Superior temporal gyrus (tissue), 1 donor: ENCODE data around the gene APOL6.
"Not testable (repeated sequence)": the region's sequence is repeated elsewhere in the genome, so short reads cannot be mapped to it uniquely, and the experiment has no call there.

Source experiments
- DNase-seq: peaks from one replicate; pipeline ENCODE4 v3.0.0-alpha.2; 2016; ENCODE audit errors: extremely low spot score

Gene APOL6

DNA sequence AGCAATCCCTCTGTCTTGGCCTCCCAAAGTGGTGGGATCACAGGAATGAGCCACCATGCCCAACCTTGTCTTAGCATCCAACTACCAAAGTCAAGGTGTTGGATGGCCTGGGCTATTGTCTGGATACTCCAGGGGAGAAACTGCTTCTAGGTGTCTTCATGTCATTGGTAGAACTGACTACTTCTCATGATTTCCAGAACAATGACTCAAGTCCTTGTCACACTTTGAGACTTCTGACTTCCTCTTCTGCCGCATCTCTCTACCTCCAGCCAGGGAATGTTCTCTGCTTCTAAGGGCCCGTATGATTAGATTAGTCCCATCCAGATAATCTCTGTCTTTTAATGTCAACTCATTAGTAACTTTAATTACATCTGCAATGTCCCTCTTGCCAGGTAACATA lies 30.6 kb downstream of the APOL6 start:
- DNase-seq = no peak

DNA sequence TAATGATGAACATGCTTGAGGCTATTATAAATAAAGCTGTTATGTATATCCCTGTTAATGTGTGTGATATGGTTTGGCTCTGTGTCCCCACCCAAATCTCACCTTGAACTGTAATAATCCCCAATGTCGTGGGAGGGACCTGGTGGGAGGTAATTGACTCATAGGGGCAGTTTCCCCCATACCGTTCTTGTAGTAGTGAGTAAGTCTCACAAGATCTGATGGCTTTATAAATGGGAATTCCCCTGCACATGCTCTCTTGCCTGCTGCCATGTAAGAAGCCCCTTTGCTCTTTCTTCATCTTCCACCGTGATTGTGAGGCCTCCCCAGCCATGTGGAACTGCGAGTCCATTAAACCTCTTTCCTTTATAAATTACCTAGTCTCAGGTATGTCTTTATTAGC lies 31.2 kb downstream of the APOL6 start:
- not testable (repeated sequence) for DNase-seq

DNA sequence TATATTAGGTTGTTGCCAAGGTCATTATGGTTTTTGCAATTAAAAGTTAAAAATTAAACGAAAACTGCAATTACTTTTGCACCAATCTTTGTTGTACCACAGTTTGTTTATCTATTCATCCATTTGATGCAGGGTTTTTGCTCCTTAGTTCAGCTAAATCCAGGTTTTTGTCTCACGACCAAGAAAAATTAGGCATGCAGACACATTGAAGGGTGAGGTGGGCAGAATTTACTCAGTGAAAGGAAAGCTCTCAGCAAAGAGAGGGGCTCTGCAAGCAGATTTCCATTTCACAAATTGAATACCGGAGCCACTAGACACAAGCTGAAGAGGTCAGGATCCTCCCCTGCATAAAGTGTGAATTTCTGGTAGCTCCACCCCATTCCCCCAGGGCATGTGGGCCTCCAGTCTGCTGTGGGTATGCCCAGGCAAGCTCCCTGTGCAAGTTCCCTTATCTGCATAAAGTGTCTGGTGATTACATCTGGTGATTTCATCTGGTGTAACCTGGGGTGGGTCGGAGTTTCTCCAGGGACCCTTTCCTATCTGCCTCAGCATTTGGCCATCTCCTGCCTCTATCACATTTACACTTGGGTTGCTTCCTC lies 33.3 kb downstream of the APOL6 start:
- no peak for DNase-seq

GRCh38 chr22:35683560-35683959 lies 35.3 kb downstream of the APOL6 start:
- no peak for DNase-seq

GRCh38 chr22:35684270-35684700 lies 36.0 kb downstream of the APOL6 start:
- DNase-seq = peak; percentile 62

DNA sequence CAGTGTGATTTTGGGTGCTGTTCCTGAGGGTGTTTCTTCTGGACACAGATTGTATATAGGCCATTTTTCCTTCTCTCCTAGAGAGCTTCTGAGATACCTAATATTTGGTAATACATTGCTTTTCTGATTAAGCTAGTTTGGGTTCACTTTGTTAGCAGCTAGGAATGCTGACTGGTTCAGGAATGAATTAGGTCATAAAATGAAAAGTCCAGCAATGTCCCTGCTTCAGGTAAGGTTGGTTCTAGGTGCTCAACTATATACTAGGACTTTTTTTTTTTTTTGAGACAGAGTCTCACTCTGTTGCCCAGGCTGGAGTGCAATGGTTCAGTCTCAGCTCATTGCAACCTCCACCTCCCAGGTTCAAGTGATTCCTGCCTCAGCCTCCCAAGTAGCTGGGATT lies 36.5 kb downstream of the APOL6 start:
- DNase-seq = no peak

GRCh38 chr22:35685731-35686130 lies 37.5 kb downstream of the APOL6 start:
- no peak for DNase-seq

DNA sequence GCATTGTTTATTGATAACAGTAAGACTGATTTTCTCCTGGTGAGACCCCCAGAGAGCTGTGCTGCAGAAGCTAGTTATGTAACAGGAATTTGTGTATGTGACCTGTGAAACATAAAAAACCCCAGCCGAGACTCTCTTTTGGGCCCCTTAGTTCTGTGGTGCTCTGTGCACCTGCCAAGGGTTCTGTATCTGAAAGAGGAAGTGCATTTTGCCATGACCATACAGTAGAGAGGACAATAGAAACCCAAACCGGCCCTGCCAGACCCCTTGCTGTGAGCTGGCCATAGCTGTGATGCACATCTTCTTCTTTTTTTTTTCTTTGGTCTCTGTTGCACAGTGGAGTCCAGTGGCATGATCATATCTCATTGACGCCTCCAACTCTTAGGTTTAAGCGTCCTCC lies 38.1 kb downstream of the APOL6 start:
- no peak for DNase-seq

GRCh38 chr22:35687461-35687860 lies 39.2 kb downstream of the APOL6 start:
- DNase-seq = no peak

- no peak for DNase-seq
Measured at GRCh38 chr22:35688913-35689675, 40.8 kb downstream of the APOL6 start.

GRCh38 chr22:35690001-35690400 lies 41.8 kb downstream of the APOL6 start:
- DNase-seq = no peak

GRCh38 chr22:35695202-35695601 lies 47.0 kb downstream of the APOL6 start:
- no peak for DNase-seq

GRCh38 chr22:35697142-35697541 lies 48.9 kb downstream of the APOL6 start:
- no peak for DNase-seq

DNA sequence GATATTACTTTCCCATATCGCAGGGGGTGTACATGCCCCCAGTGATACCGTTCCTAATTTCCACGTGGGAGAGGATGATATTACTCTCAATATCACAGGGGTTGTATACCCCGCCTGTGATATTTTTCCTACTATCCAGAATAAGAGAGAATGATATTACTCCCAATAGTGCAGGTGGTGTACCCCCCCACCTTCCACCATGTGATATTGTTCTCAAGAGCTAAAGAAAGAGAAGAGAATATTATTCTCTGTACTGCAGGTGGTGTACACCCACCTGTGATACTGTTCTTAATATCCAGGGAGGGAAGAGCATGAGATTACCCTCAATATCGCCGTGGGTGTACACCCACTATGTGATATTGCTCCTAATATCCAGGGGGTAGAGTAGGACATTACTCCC lies 51.6 kb downstream of the APOL6 start:
- DNase-seq = not testable (repeated sequence)

- DNase-seq = no peak
Measured at GRCh38 chr22:35703861-35704584, 55.8 kb downstream of the APOL6 start.

- no peak for DNase-seq
Measured at GRCh38 chr22:35705141-35705540, 56.9 kb downstream of the APOL6 start.

GRCh38 chr22:35708453-35708852 lies 60.2 kb downstream of the APOL6 start:
- no peak for DNase-seq

GRCh38 chr22:35708917-35709316 lies 60.7 kb downstream of the APOL6 start:
- DNase-seq = no peak

DNA sequence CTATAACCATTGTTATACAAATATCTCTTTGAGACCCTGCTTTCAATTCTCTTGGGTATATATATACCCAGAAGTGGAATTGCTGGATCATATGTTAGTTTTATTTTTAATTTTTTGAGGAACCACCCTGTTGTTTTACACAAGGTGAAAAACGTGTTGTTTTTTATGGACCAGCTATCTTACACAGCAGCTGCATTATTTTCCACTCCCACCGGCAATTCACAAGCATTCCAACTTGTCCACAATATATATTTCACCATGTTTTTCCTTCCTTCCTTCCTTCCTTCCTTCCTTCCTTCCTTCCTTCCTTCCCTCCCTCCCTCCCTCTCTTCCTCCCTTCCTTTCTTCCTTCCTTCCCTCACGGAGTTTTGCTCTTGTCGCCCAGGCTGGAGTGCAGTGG lies 63.1 kb downstream of the APOL6 start:
- no peak for DNase-seq

- no peak for DNase-seq
Measured at GRCh38 chr22:35712672-35713071, 64.4 kb downstream of the APOL6 start.

DNA sequence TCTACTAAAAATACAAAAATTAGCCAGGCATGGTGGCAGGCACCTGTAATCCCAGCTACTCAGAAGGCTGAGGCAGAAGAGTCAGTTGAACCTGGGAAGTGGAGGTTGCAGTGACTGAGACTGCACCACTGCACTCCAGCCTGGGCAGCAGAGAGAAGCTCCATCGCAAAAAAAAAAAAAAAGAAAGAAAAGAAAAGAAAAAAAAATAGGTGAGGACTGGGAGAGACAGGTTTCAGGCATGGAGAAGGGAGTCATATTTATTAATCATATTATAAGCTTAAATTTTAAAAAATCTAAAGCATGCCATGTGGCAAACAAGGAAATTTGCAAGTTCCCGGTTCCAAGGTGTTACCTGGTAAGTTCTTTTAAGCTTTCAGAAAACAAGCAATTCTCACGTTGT lies 69.3 kb downstream of the APOL6 start, which contains the start of gene APOL5:
Gene APOL5 (plus strand): TSS at position 301 of the 400 bp plus-strand sequence. CDS start 0 bp downstream, at position 301.
- DNase-seq = no peak
